HepG2 (cell line): ENCODE measurements around the gene KCNK18. TPM values are rescaled to one million over a fixed set of nuclear protein-coding genes. Genes with fewer than 3 reads are reported as not detected.

ENCODE experiments used
- ATAC-seq: fragments of 200-7000 bp; cut with Tn5 transposase; 3 replicates; pipeline ENCODE4 v1.9.1; 2020; ENCODE audit warnings: mild to moderate bottlenecking, moderate library complexity
- BruUV-seq: library from RNA; stranded (reverse); fragments of 400-500 nt; replicated peaks from 2 replicates; lab custom pipeline; 2021; lab: Mats Ljungman, UMichigan
- CTCF ChIA-PET: fragments of 300-600 bp; formaldehyde crosslinking; extraction: SDS; loops from one replicate; lab custom pipeline; 2021; ENCODE audit warnings: low total read pairs, inconsistent platforms, low intra/inter-chr PET ratio; lab: Yijun Ruan, JAX
- POLR2A ChIA-PET: fragments of 350-600 bp; sonication (Branson Sonifier 250); formaldehyde crosslinking; loops from one replicate; lab custom pipeline; 2020; ENCODE audit warnings: antibody characterized with exemption, inconsistent platforms; lab: Yijun Ruan, JAX
- DNase-seq: peaks from one replicate; pipeline ENCODE4 v3.0.0-alpha.2; 2015; ENCODE audit warnings: low spot score
- FAIRE-seq: peaks from 3 replicates; lab custom pipeline; 2011; peaks lifted over from hg19 to GRCh38; lab: Jason Lieb, UNC
- H2AFZ ChIP-seq: one replicate; pipeline ENCODE4 v1.6.1; 2011; ENCODE audit warnings: low read length, inconsistent platforms
- H3K27ac ChIP-seq: fragments of 300-600 bp; 3 replicates; pipeline ENCODE4 v1.8.0; 2011; ENCODE audit warnings: mixed run types, mild to moderate bottlenecking, mixed read lengths, low read length, inconsistent platforms; ENCODE audit not compliant: insufficient read depth; ENCODE audit errors: extremely low read length
- H3K27me3 ChIP-seq, 2 experiments: fragments of 200-600 bp in 1 of 2; 2 replicates in 1 of 2; 3 replicates in 1 of 2; pipeline versions ENCODE4 v1.6.0 to v1.8.0; 2011; ENCODE audit warnings: low read length in 2 of 2, mild to moderate bottlenecking in 2 of 2, moderate library complexity in 2 of 2, inconsistent platforms in 1 of 2; ENCODE audit not compliant: insufficient read depth in 2 of 2, control insufficient read depth in 1 of 2
- H3K36me3 ChIP-seq, 2 experiments: fragments of 200-600 bp in 1 of 2; replicated peaks in 1 of 2; 2 replicates in 1 of 2; 3 replicates in 1 of 2; pipeline versions ENCODE4 v1.5.1 to v1.8.0; 2011; ENCODE audit warnings: low read length in 2 of 2, inconsistent platforms in 1 of 2; ENCODE audit not compliant: insufficient read depth in 2 of 2, control insufficient read depth in 1 of 2
- H3K4me1 ChIP-seq: 2 replicates; pipeline ENCODE4 v1.5.1; 2012; ENCODE audit warnings: low read length, inconsistent platforms; ENCODE audit not compliant: insufficient read depth
- H3K4me2 ChIP-seq: 2 replicates; pipeline ENCODE4 v1.6.0; 2011; ENCODE audit warnings: low read depth, low read length, inconsistent platforms
- H3K4me3 ChIP-seq, 3 experiments: fragments of 200-600 bp in 1 of 3; sonication (generic), shearing (Covaris generic) in 1 of 3; replicated peaks in 1 of 3; 2 replicates each; pipeline ENCODE4 v1.5.1; 2011 to 2016; ENCODE audit warnings: low read length in 3 of 3, inconsistent platforms in 2 of 3, low read depth in 2 of 3, mild to moderate bottlenecking in 2 of 3, control low read depth in 1 of 3, mixed read lengths in 1 of 3; ENCODE audit not compliant: insufficient read depth in 1 of 3
- H3K79me2 ChIP-seq: one replicate; pipeline ENCODE4 v1.6.1; 2011; ENCODE audit warnings: low read length, inconsistent platforms; ENCODE audit not compliant: insufficient read depth
- H3K9ac ChIP-seq: 2 replicates; pipeline ENCODE4 v1.6.0; 2011; ENCODE audit warnings: mild to moderate bottlenecking, low read depth, low read length, inconsistent platforms; ENCODE audit not compliant: insufficient read depth
- H3K9me3 ChIP-seq: 2 replicates; pipeline ENCODE4 v1.5.1; 2012; ENCODE audit warnings: mild to moderate bottlenecking, low read length
- H4K20me1 ChIP-seq: 2 replicates; pipeline ENCODE4 v1.6.0; 2011; ENCODE audit warnings: inconsistent platforms, mild to moderate bottlenecking, low read length, moderate library complexity; ENCODE audit not compliant: insufficient read depth
- AHR ChIP-seq: IDR thresholded peaks from 2 replicates; pipeline ENCODE4 v1.6.1; 2018; ENCODE audit warnings: missing genetic modification reagents, missing compliant biosample characterization
- CHCHD3 ChIP-seq: sonication (generic); formaldehyde crosslinking; IDR thresholded peaks from 2 replicates; pipeline ENCODE4 v1.8.0; 2022; ENCODE audit warnings: mild to moderate bottlenecking, missing genetic modification reagents, moderate library complexity
- DRAP1 ChIP-seq: IDR thresholded peaks from 2 replicates; pipeline ENCODE4 v1.6.1; 2016; ENCODE audit warnings: missing genetic modification reagents, missing compliant biosample characterization
- HIVEP1 ChIP-seq: sonication (generic); formaldehyde crosslinking; IDR thresholded peaks from 2 replicates; pipeline ENCODE4 v1.4.0; 2020; ENCODE audit warnings: mild to moderate bottlenecking, missing genetic modification reagents
- MEF2D ChIP-seq: sonication (generic); formaldehyde crosslinking; IDR thresholded peaks from 2 replicates; pipeline ENCODE4 v1.5.1; 2020; ENCODE audit warnings: mild to moderate bottlenecking, missing genetic modification reagents
- PITX1 ChIP-seq: sonication (generic); formaldehyde crosslinking; IDR thresholded peaks from 2 replicates; pipeline ENCODE4 v1.5.1; 2020; ENCODE audit warnings: mild to moderate bottlenecking, missing genetic modification reagents
- SMAD1 ChIP-seq: sonication (generic); formaldehyde crosslinking; IDR thresholded peaks from 2 replicates; pipeline ENCODE4 v1.4.0; 2020; ENCODE audit warnings: missing genetic modification reagents, low read depth, mild to moderate bottlenecking, borderline replicate concordance
- SP1 ChIP-seq, 2 experiments: fragments of 450-650 bp in 1 of 2; sonication (generic) in 1 of 2; formaldehyde crosslinking in 1 of 2; IDR thresholded peaks; 2 replicates each; pipeline versions ENCODE4 v1.4.0 to v1.6.1; 2016 to 2020; ENCODE audit warnings: missing genetic modification reagents in 1 of 2
- SPEN ChIP-seq: sonication (generic); formaldehyde crosslinking; IDR thresholded peaks from 2 replicates; pipeline ENCODE4 v1.5.1; 2020; ENCODE audit warnings: low read depth, mild to moderate bottlenecking, missing genetic modification reagents
- ZHX1 ChIP-seq: sonication (generic); formaldehyde crosslinking; IDR thresholded peaks from 2 replicates; pipeline ENCODE4 v1.8.1; 2022; ENCODE audit warnings: low read depth, mild to moderate bottlenecking, missing genetic modification reagents
- ZHX2 ChIP-seq, 2 experiments: sonication (generic) in 1 of 2; formaldehyde crosslinking in 1 of 2; IDR thresholded peaks; 2 replicates each; pipeline versions ENCODE4 v1.6.1 to v1.9.0; 2014 to 2022; ENCODE audit warnings: antibody characterized with exemption in 1 of 2, borderline replicate concordance in 1 of 2, inconsistent platforms in 1 of 2, low read depth in 1 of 2, missing genetic modification reagents in 1 of 2
- ZMAT5 ChIP-seq: sonication (generic); formaldehyde crosslinking; IDR thresholded peaks from 2 replicates; pipeline ENCODE4 v1.5.0; 2020; ENCODE audit warnings: mild to moderate bottlenecking, low read depth, missing genetic modification reagents, borderline replicate concordance
- ZNF224 ChIP-seq: sonication (generic); formaldehyde crosslinking; IDR thresholded peaks from 2 replicates; pipeline ENCODE4 v1.5.0; 2020; ENCODE audit warnings: mild to moderate bottlenecking, missing genetic modification reagents
- ZNF30 ChIP-seq: sonication (generic); formaldehyde crosslinking; IDR thresholded peaks from 2 replicates; pipeline ENCODE4 v1.5.0; 2020; ENCODE audit warnings: mild to moderate bottlenecking, missing genetic modification reagents
- ZNF468 ChIP-seq: sonication (generic); formaldehyde crosslinking; IDR thresholded peaks from 2 replicates; pipeline ENCODE4 v1.8.0; 2022; ENCODE audit warnings: mild to moderate bottlenecking, moderate library complexity, missing genetic modification reagents
- ZNF839 ChIP-seq: sonication (generic); formaldehyde crosslinking; IDR thresholded peaks from 2 replicates; pipeline ENCODE4 v1.4.0; 2020; ENCODE audit warnings: missing genetic modification reagents, mild to moderate bottlenecking, borderline replicate concordance
- WGBS: methylation state at CpG from one replicate; pipeline ENCODE4 v1.1.6; 2017; ENCODE audit warnings: low lambda C conversion rate; 5-methylcytosine and 5-hydroxymethylcytosine counted together
- in situ Hi-C: cut with HindIII; loops from 2 replicates; pipeline ENCODE4 v1.10.0; 2017; ENCODE audit warnings: low pct_unique_long_range_greater_than_20kb; ENCODE audit not compliant: extremely low pct_ligation_motif_present
- intact Hi-C: fragments of 100-400 bp; cut with micrococcal nuclease; formaldehyde crosslinking; loops from one replicate; pipeline ENCODE4 v1.10.0; 2022; ENCODE audit not compliant: unreplicated experiment
- polyA plus RNA-seq, 8 experiments: library from polyadenylated mRNA; depleted of rRNA in 3 of 8; stranded (reverse) in 7 of 8; unstranded in 1 of 8; fragments of >200 nt; fragmentation: Illumina TruSeq in 4 of 8; extraction: Trizol in 4 of 8; gene quantifications; 2 replicates each; pipeline versions ENCODE4 v1.2.1 to v1.2.3, GENCODE V29; 2011 to 2016; ENCODE audit warnings: low read depth in 4 of 8, missing spikeins in 1 of 8, mixed read lengths in 1 of 8; ENCODE audit not compliant: insufficient read depth in 1 of 8
- total RNA-seq, 5 experiments: library from RNA; depleted of rRNA; stranded (reverse); fragments of >200 nt; fragmentation: Illumina TruSeq; extraction: Trizol; gene quantifications; 2 replicates each; pipeline ENCODE4 v1.2.3, GENCODE V29; 2016; ENCODE audit warnings: low read depth in 1 of 5

The KCNK18 gene
- total and polyA plus RNA-seq, 2 of the 13 experiments (the other 11 are each of a cell fraction or from before 2014, with no cell fraction given): not detected

GRCh38 chr10:117159390-117159789 lies 37.9 kb upstream of the KCNK18 start:
- H3K36me3 ChIP-seq: no peaks in the 10 kb centered on the region
- H3K4me1 ChIP-seq: no peaks in the 10 kb centered on the region
- ChIA-PET CTCF (no interaction called here), POLR2A (no interaction called here)
- WGBS: 23% methylated on average over 6 of the region's 6 CpGs
- TF ChIP-seq ZHX1 (CRISPR knock-in tag) (no peak), ZNF30 (CRISPR knock-in tag) (no peak), ZNF468 (no peak), ZNF839 (CRISPR knock-in tag) (no peak), HIVEP1 (CRISPR knock-in tag) (no peak), PITX1 (CRISPR knock-in tag) (no peak), DRAP1 (CRISPR knock-in tag) (no peak), ZHX2 (IDR thresholded peaks at IDR 0.05; ENCODE audit: low read depth) (no peak), ZHX2 (CRISPR knock-in tag; IDR thresholded peaks at IDR 0.05; ENCODE audit: borderline replicate concordance) (no peak), CHCHD3 (no peak), SMAD1 (CRISPR knock-in tag) (no peak), ZNF224 (CRISPR knock-in tag) (no peak), SPEN (CRISPR knock-in tag) (no peak), AHR (CRISPR knock-in tag) (no peak), SP1 (IDR thresholded peaks at IDR 0.05) (no peak), SP1 (CRISPR knock-in tag; IDR thresholded peaks at IDR 0.05) (no peak), ZMAT5 (CRISPR knock-in tag) (no peak), MEF2D (CRISPR knock-in tag) (no peak)
- BruUV-seq: no TSS peak
- DNase-seq (no peak), FAIRE-seq (no peak), ATAC-seq (no peak)
- no peak overlapping the region for H3K4me2 ChIP-seq
- no peaks in the 10 kb centered on the region for H3K9me3 ChIP-seq
- H3K27ac ChIP-seq: no peak overlapping the region
- H2AFZ ChIP-seq: no peak overlapping the region
- no peak overlapping the region for H3K4me3 ChIP-seq
- intact Hi-C loops (no loop called here), in situ Hi-C loops (no loop called here)
- H3K9ac ChIP-seq: no peak overlapping the region
- no peaks in the 10 kb centered on the region for H4K20me1 ChIP-seq
- H3K27me3 ChIP-seq: peaks cover 3 to 66% of the 10 kb centered on the region in 2 experiments; a peak in 4 of 5 replicates
- no peaks in the 10 kb centered on the region for H3K79me2 ChIP-seq
